Endodermal cell (in vitro differentiated cells): Measurements from ENCODE around the gene ACOT7. TPM values are rescaled to one million over a fixed set of nuclear protein-coding genes. Genes with fewer than 3 reads are reported as not detected.
"Not testable (repeated sequence)": the region's sequence is repeated elsewhere in the genome, so short reads cannot be mapped to it uniquely, and the experiment has no call there.

Source experiments
- DNase-seq: peaks from one replicate; pipeline ENCODE4 v3.0.0-alpha.2; 2017
- H3K27ac ChIP-seq: 2 replicates; pipeline ENCODE4 v1.5.1; 2013; ENCODE audit warnings: mild to moderate bottlenecking, low read depth, low read length, moderate library complexity
- H3K27me3 ChIP-seq: 2 replicates; pipeline ENCODE4 v1.6.1; 2013; ENCODE audit warnings: mild to moderate bottlenecking, low read length, moderate library complexity; ENCODE audit not compliant: insufficient read depth, control insufficient read depth, poor library complexity, severe bottlenecking
- H3K36me3 ChIP-seq: 2 replicates; pipeline ENCODE4 v1.7.0; 2013; ENCODE audit warnings: mild to moderate bottlenecking, low read length, moderate library complexity; ENCODE audit not compliant: control insufficient read depth, insufficient read depth
- H3K4me1 ChIP-seq: one replicate; pipeline ENCODE4 v1.7.0; 2013; ENCODE audit warnings: low read length; ENCODE audit not compliant: control insufficient read depth, insufficient read depth
- H3K4me3 ChIP-seq: 2 replicates; pipeline ENCODE4 v1.5.1; 2013; ENCODE audit warnings: mild to moderate bottlenecking, low read length, moderate library complexity
- H3K9ac ChIP-seq: 2 replicates; pipeline ENCODE4 v1.6.1; 2013; ENCODE audit warnings: mild to moderate bottlenecking, low read length, moderate library complexity; ENCODE audit not compliant: poor library complexity, severe bottlenecking; ENCODE audit errors: extremely low read depth
- H3K9me3 ChIP-seq: 2 replicates; pipeline ENCODE4 v1.6.1; 2013; ENCODE audit warnings: mild to moderate bottlenecking, low read length, moderate library complexity; ENCODE audit not compliant: control insufficient read depth
- H3K27ac Mint-ChIP-seq: 2 replicates; pipeline ENCODE4 v1.8.0; 2020; ENCODE audit warnings: mixed read lengths
- H3K27me3 Mint-ChIP-seq: 2 replicates; pipeline ENCODE4 v1.8.0; 2021; ENCODE audit warnings: mild to moderate bottlenecking, mixed read lengths; ENCODE audit not compliant: insufficient read depth
- H3K36me3 Mint-ChIP-seq: 2 replicates; pipeline ENCODE4 v1.8.0; 2020; ENCODE audit warnings: low read depth, mixed read lengths
- H3K4me1 Mint-ChIP-seq: 2 replicates; pipeline ENCODE4 v1.8.0; 2020; ENCODE audit warnings: mixed read lengths
- H3K4me3 Mint-ChIP-seq: 2 replicates; pipeline ENCODE4 v1.8.0; 2020; ENCODE audit warnings: mild to moderate bottlenecking, moderate library complexity, mixed read lengths
- H3K9me3 Mint-ChIP-seq: 2 replicates; pipeline ENCODE4 v1.8.0; 2020; ENCODE audit warnings: mild to moderate bottlenecking, mixed read lengths
- CTCF ChIP-seq: fragments of 200-600 bp; sonication (generic); conservative IDR thresholded peaks from 2 replicates; pipeline ENCODE4 v1.5.0; 2021; ENCODE audit warnings: antibody characterized with exemption, mild to moderate bottlenecking
- WGBS, 2 experiments: methylation state at CpG; one replicate each; pipeline versions ENCODE4 v1.1.5 to v1.1.7; 2013; ENCODE audit warnings: missing lambda C conversion rate in 2 of 2, mixed read lengths in 1 of 2; ENCODE audit not compliant: insufficient coverage in 1 of 2, insufficient read length in 1 of 2; 5-methylcytosine and 5-hydroxymethylcytosine counted together
- total RNA-seq, 2 donors: library from RNA; stranded (reverse); fragmentation: NEBNext Ultra II Directional in 1 of 2; extraction: Animal tissue kit (Norgen Biotek cat#: 25700) in 1 of 2; gene quantifications; 2 replicates in 1 of 2; 3 replicates in 1 of 2; pipeline ENCODE4 v1.2.1, GENCODE V29; 2021

The ACOT7 gene
- total RNA-seq, 2 donors from 2014 or later, result 51.3 to 70.7 TPM

- Mint-ChIP-seq H3K27ac (no peak overlapping the region), H3K4me3 (no peak overlapping the region), H3K27me3 (no peaks in the 10 kb centered on the region), H3K9me3 (peaks cover 27% of the 10 kb centered on the region), H3K36me3 (peaks cover 27% of the 10 kb centered on the region), H3K4me1 (peaks cover 4% of the 10 kb centered on the region)
- peaks cover 3% of the 10 kb centered on the region for H3K36me3 ChIP-seq
- H3K27ac ChIP-seq, result no peak overlapping the region
- WGBS, 2 experiments, result 95 to 100% methylated on average over 7 to 9 of the region's 9 CpGs
- H3K9me3 ChIP-seq, result no peaks in the 10 kb centered on the region
- no peak for DNase-seq
- peaks cover 7% of the 10 kb centered on the region for H3K4me1 ChIP-seq
- no peak for TF ChIP-seq CTCF
- no peak overlapping the region for H3K4me3 ChIP-seq
- H3K9ac ChIP-seq, result no peak overlapping the region
- no peaks in the 10 kb centered on the region for H3K27me3 ChIP-seq
Observed at GRCh38 chr1:6310116-6310848, 83.3 kb downstream of the ACOT7 start.

GRCh38 chr1:6309564-6309963 is 84.0 kb downstream of the ACOT7 start:
- 88 to 95% methylated on average over 5 to 7 of the region's 7 CpGs for WGBS, 2 experiments
- no peaks in the 10 kb centered on the region for H3K27me3 ChIP-seq
- TF ChIP-seq CTCF, result no peak
- Mint-ChIP-seq H3K4me1 (peaks cover 4% of the 10 kb centered on the region), H3K9me3 (peaks cover 27% of the 10 kb centered on the region), H3K4me3 (no peak overlapping the region), H3K27ac (no peak overlapping the region), H3K36me3 (peaks cover 20% of the 10 kb centered on the region), H3K27me3 (no peaks in the 10 kb centered on the region)
- H3K4me1 ChIP-seq, result peaks cover 7% of the 10 kb centered on the region
- no peak overlapping the region for H3K27ac ChIP-seq
- H3K9me3 ChIP-seq, result no peaks in the 10 kb centered on the region
- no peak for DNase-seq
- H3K36me3 ChIP-seq, result peaks cover 3% of the 10 kb centered on the region
- H3K4me3 ChIP-seq, result no peak overlapping the region
- no peak overlapping the region for H3K9ac ChIP-seq

GRCh38 chr1:6308449-6308848 is 85.1 kb downstream of the ACOT7 start:
- Mint-ChIP-seq H3K36me3 (peaks cover 19% of the 10 kb centered on the region), H3K27me3 (no peaks in the 10 kb centered on the region), H3K27ac (no peak overlapping the region), H3K9me3 (peaks cover 27% of the 10 kb centered on the region), H3K4me1 (peaks cover 4% of the 10 kb centered on the region), H3K4me3 (no peak overlapping the region)
- H3K4me1 ChIP-seq, result peaks cover 7% of the 10 kb centered on the region
- no peak for TF ChIP-seq CTCF
- no peak overlapping the region for H3K9ac ChIP-seq
- H3K9me3 ChIP-seq, result no peaks in the 10 kb centered on the region
- peaks cover 3% of the 10 kb centered on the region for H3K36me3 ChIP-seq
- DNase-seq, result no peak
- 94% methylated on average over 13 of the region's 13 CpGs for WGBS, 2 experiments
- no peaks in the 10 kb centered on the region for H3K27me3 ChIP-seq
- H3K27ac ChIP-seq, result no peak overlapping the region
- H3K4me3 ChIP-seq, result no peak overlapping the region

GRCh38 chr1:6307682-6308081 is 85.9 kb downstream of the ACOT7 start:
- H3K27ac ChIP-seq, H3K4me3 Mint-ChIP-seq, H3K27me3 ChIP-seq, DNase-seq, H3K27me3 Mint-ChIP-seq, H3K27ac Mint-ChIP-seq, H3K9me3 ChIP-seq, H3K4me3 ChIP-seq, H3K36me3 ChIP-seq, H3K9ac ChIP-seq, H3K4me1 Mint-ChIP-seq, H3K4me1 ChIP-seq: not testable (repeated sequence)
- Mint-ChIP-seq H3K9me3 (peaks cover 27% of the 10 kb centered on the region), H3K36me3 (peaks cover 19% of the 10 kb centered on the region)
- 92 to 97% methylated on average over 6 to 7 of the region's 7 CpGs for WGBS, 2 experiments
